Measurements from ENCODE around the gene CD38.

DNA sequence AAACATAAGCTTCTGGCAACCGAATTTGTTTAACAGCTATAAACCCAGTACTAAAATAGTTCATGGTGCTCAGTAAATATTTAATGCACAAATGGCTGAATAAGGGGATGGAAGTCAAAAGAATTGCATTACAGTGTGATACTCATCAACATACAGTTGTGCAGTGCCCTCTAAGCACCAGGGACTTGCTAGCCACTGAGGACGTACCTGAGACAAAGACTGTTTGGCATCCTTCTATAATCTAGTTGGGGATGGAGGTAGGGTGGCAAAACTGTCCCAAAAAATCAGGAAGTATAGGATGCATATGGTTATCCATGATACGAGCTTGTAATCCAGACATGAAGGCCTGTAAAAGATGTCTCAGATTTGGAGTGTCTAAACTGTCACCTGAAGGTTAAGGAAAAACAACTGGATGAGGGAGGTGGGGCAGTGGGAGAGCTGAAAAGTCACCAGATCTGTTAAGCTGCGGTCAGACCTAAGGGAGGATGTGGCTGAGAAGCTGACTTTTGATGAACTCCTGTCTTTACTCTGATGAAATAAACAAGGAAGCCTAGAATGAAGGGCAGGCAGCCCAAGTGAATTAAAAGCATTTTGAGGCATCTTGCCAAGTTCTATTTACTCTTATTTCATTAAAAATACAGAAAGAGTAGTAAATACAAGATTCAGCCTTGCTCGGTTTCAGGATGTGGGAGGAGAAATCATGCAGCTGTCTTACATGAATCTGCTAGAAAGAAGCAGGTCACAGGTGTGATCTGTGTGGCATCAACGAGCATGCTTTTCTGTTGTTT lies 12.0 kb upstream of the CD38 start:
- no peak for TF ChIP-seq POLR2A (IDR thresholded peaks at IDR 0.05)
- TF ChIP-seq, protein P1, sequence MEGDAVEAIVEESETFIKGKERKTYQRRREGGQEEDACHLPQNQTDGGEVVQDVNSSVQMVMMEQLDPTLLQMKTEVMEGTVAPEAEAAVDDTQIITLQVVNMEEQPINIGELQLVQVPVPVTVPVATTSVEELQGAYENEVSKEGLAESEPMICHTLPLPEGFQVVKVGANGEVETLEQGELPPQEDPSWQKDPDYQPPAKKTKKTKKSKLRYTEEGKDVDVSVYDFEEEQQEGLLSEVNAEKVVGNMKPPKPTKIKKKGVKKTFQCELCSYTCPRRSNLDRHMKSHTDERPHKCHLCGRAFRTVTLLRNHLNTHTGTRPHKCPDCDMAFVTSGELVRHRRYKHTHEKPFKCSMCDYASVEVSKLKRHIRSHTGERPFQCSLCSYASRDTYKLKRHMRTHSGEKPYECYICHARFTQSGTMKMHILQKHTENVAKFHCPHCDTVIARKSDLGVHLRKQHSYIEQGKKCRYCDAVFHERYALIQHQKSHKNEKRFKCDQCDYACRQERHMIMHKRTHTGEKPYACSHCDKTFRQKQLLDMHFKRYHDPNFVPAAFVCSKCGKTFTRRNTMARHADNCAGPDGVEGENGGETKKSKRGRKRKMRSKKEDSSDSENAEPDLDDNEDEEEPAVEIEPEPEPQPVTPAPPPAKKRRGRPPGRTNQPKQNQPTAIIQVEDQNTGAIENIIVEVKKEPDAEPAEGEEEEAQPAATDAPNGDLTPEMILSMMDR (IDR thresholded peaks at IDR 0.05) = no peak
